Activated naive CD4-positive, alpha-beta T cell treated with Interleukin-2 at 50 U/mL for 16 hours (primary cell): ENCODE data around the gene TWNK.
"Not testable (repeated sequence)": the region's sequence is repeated elsewhere in the genome, so short reads cannot be mapped to it uniquely, and the experiment has no call there.

Experiments
- DNase-seq: peaks from one replicate; pipeline ENCODE4 v3.0.0-alpha.2; 2020

The TWNK gene

GRCh38 chr10:100975397-100975796 is 11.9 kb upstream of the TWNK start:
- DNase-seq, result not testable (repeated sequence)

- no peak for DNase-seq
Observed at GRCh38 chr10:100976906-100977305, 10.4 kb upstream of the TWNK start.

- no peak for DNase-seq
Observed at GRCh38 chr10:100977436-100977835, 9.9 kb upstream of the TWNK start.

GRCh38 chr10:100978121-100978900 is 9.0 kb upstream of the TWNK start:
- DNase-seq, result no peak

GRCh38 chr10:100978901-100979195 is 8.5 kb upstream of the TWNK start:
- no peak for DNase-seq

- DNase-seq, result no peak
Observed at GRCh38 chr10:100979791-100980272, 7.5 kb upstream of the TWNK start.

- DNase-seq, result no peak
Observed at GRCh38 chr10:100980311-100980710, 7.0 kb upstream of the TWNK start.

GRCh38 chr10:100980711-100981110 is 6.6 kb upstream of the TWNK start:
- no peak for DNase-seq

GRCh38 chr10:100981178-100981772 is 6.1 kb upstream of the TWNK start:
- DNase-seq, result no peak

GRCh38 chr10:100982916-100983830 is 4.2 kb upstream of the TWNK start:
- no peak for DNase-seq

- DNase-seq, result no peak
Observed at GRCh38 chr10:100983868-100984671, 3.3 kb upstream of the TWNK start.

GRCh38 chr10:100984672-100985177 is 2.6 kb upstream of the TWNK start:
- no peak for DNase-seq

GRCh38 chr10:100985336-100985735 is 2.0 kb upstream of the TWNK start:
- DNase-seq, result no peak

GRCh38 chr10:100986623-100986951 is 756 bp upstream of the TWNK start:
- no peak for DNase-seq

GRCh38 chr10:100987685-100988049 is 324 bp downstream of the TWNK start:
- DNase-seq, result no peak

- no peak for DNase-seq
Observed at GRCh38 chr10:100988166-100988565, 823 bp downstream of the TWNK start.

GRCh38 chr10:100989088-100989487 is 1.7 kb downstream of the TWNK start:
- DNase-seq, result no peak

GRCh38 chr10:100993986-100994708 is 6.8 kb downstream of the TWNK start:
- DNase-seq, result no peak

GRCh38 chr10:100995181-100995580 is 7.8 kb downstream of the TWNK start:
- no peak for DNase-seq

GRCh38 chr10:100996678-100997359 is 9.5 kb downstream of the TWNK start:
- DNase-seq, result peak; percentile 44
